ENCODE data around the gene NPAS2. TPM values are rescaled to one million over a fixed set of nuclear protein-coding genes. Genes with fewer than 3 reads are reported as not detected.
A peak's percentile ranks its signal among the peaks of the same experiment; 100 is the strongest.

The NPAS2 gene
- total and polyA plus RNA-seq, 2 of the 8 experiments (the other 6 are each of a cell fraction or from before 2014, with no cell fraction given) = 1.8 to 1.9 TPM

DNA sequence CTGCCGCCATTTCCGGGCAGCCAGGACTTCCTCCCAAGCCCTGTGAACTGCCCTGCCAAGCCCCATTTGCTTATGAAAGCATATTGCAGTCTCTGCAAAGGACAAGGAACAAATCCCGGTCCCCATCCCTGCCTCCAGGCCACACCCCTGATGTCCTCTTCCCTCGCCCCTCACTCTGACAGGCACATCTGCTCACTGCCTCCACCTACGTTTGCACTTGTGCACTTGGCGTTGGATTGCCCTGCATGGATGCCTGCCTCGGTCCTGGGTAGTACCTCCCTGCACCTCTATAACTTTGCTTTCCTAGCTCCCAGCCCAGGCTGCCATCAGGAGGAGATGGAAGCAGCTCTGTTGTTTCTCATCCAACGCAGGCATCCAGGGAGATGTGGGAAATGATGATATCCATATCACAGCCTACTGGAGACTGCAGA, 162.5 kb downstream of the NPAS2 start:
- peak overlapping the region; percentile 66; the same call in 1 of the 2 replicates for H2AK5ac ChIP-seq (ENCODE audit: low read depth, low read length)
- no peak overlapping the region for H3K4me3 ChIP-seq (ENCODE audit: extremely low read depth in 1 of 4, insufficient read depth in 2 of 4, low read depth in 3 of 4, low read length in 4 of 4)
- no peak overlapping the region for H3K27ac ChIP-seq (ENCODE audit: low read depth, low read length)
- no peak overlapping the region for H4K5ac ChIP-seq (ENCODE audit: insufficient read length, low read depth, low read length)
- no peak overlapping the region for H2BK120ac ChIP-seq (replicated peaks; ENCODE audit: low read depth, low read length)
- H4K8ac ChIP-seq (ENCODE audit: extremely low read depth, insufficient read depth, low read length) = no peak overlapping the region; the same call in 1 of the 2 replicates
- no peak overlapping the region; the same call in 1 of the 2 replicates for H2BK5ac ChIP-seq (ENCODE audit: low read depth, low read length)
- H2BK15ac ChIP-seq (ENCODE audit: low read length) = no peak overlapping the region
- peaks cover 0 to 5% (median under 1%) of the 10 kb centered on the region in 4 experiments; a peak in 3 of 7 replicates for H3K4me1 ChIP-seq (replicated peaks in 1 of 4; ENCODE audit: control insufficient read depth in 3 of 4, insufficient read depth in 4 of 4, low read length in 3 of 4)
- WGBS, 2 experiments (ENCODE audit: extremely low coverage in 1 of 2, insufficient coverage in 1 of 2, insufficient read length in 1 of 2, insufficient replicate concordance in 2 of 2, low coverage in 1 of 2, low lambda C conversion rate in 2 of 2, missing lambda C conversion rate in 1 of 2) = 84% methylated on average over 8 of the region's 8 CpGs; no CpG with 5 or more reads in 1 of the 2 experiments
- no peaks in the 10 kb centered on the region for H3K36me3 ChIP-seq (ENCODE audit: control insufficient read depth in 2 of 4, insufficient read depth in 4 of 4, low read length in 3 of 4)
- DNase-seq (ENCODE audit: low read depth in 1 of 2, low spot score in 2 of 2) (no peak), FAIRE-seq (no peak)
- no peak overlapping the region for H3K14ac ChIP-seq (ENCODE audit: insufficient read length)
- H4K91ac ChIP-seq (replicated peaks; ENCODE audit: insufficient read length, low read length) = no peak overlapping the region
- H3K4ac ChIP-seq (replicated peaks; ENCODE audit: insufficient read length, low read depth, low read length) = no peak overlapping the region
- H2AFZ ChIP-seq (ENCODE audit: low read length) = 0 out of 2 replicates have a peak overlapping the region, but pooled peaks have one; percentile 58
- H3K23me2 ChIP-seq (ENCODE audit: low read depth, low read length) = no peaks in the 10 kb centered on the region; the same call in 1 of the 2 replicates
- no peaks in the 10 kb centered on the region for H3K79me2 ChIP-seq (ENCODE audit: control insufficient read depth in 1 of 2, insufficient read depth in 2 of 2, low read length in 2 of 2)
- H3K4me2 ChIP-seq (ENCODE audit: insufficient read depth in 1 of 2, low read depth in 2 of 2, low read length in 2 of 2) = no peak overlapping the region
- ChIA-PET CTCF (ENCODE audit: partially characterized antibody) (interaction anchor here (0.9 to 2.6 kb wide), 13 partner anchors 23 to 388 kb away, joined by 3 to 13 read pairs (median 4); no protein-coding TSS in a partner anchor), POLR2A (ENCODE audit: partially characterized antibody) (interaction anchor here (0.6 to 1.9 kb wide), 3 partner anchors 19 to 22 kb away, joined by 3 to 5 read pairs (median 5); partner anchors contain the start of gene RPL31)
- no peak overlapping the region for H3K23ac ChIP-seq (ENCODE audit: insufficient read length)
- no peak overlapping the region for H2BK12ac ChIP-seq (ENCODE audit: low read depth, low read length)
- no peaks in the 10 kb centered on the region for H3K79me1 ChIP-seq (ENCODE audit: low read depth, low read length)
- no peaks in the 10 kb centered on the region for H3K27me3 ChIP-seq (replicated peaks in 1 of 4; ENCODE audit: control insufficient read depth in 3 of 4, extremely low read depth in 1 of 4, insufficient read depth in 3 of 4, low read length in 3 of 4)
- no peaks in the 10 kb centered on the region for H3K9me3 ChIP-seq (ENCODE audit: insufficient read depth in 2 of 2, low read depth in 1 of 2, low read length in 1 of 2)
- H3K56ac ChIP-seq (replicated peaks; ENCODE audit: insufficient read length, low read depth, low read length) = no peak overlapping the region
- no peak overlapping the region for H3K9ac ChIP-seq (replicated peaks in 1 of 4; ENCODE audit: extremely low read depth in 1 of 4, low read depth in 3 of 4, low read length in 3 of 4)
- no peak overlapping the region for H3K18ac ChIP-seq (ENCODE audit: extremely low read depth, low read length)
- no peaks in the 10 kb centered on the region for H4K20me1 ChIP-seq (replicated peaks in 1 of 2; ENCODE audit: control insufficient read depth in 1 of 2, insufficient read depth in 2 of 2, low read length in 2 of 2)
- H2BK20ac ChIP-seq (ENCODE audit: low read length) = no peak overlapping the region
- TF ChIP-seq SIRT6 (IDR thresholded peaks at IDR 0.05; ENCODE audit: low read length) (no peak), MAFK (IDR thresholded peaks at IDR 0.05; ENCODE audit: low read depth, low read length) (no peak), BRCA1 (IDR thresholded peaks at IDR 0.05; ENCODE audit: low read depth, low read length) (no peak), SRF (IDR thresholded peaks at IDR 0.05; ENCODE audit: low read depth, low read length) (no peak), JUND (IDR thresholded peaks at IDR 0.05; ENCODE audit: low read length) (no peak), RBBP5 (IDR thresholded peaks at IDR 0.05; ENCODE audit: borderline replicate concordance, low read depth, low read length) (no peak), CHD2 (IDR thresholded peaks at IDR 0.05; ENCODE audit: low read length) (no peak), POLR2A (IDR thresholded peaks at IDR 0.05; ENCODE audit: control extremely low read depth in 1 of 2, low read depth in 2 of 2, low read length in 2 of 2) (no peak), RAD21 (IDR thresholded peaks at IDR 0.05 in 1 of 2, conservative IDR thresholded peaks at IDR 0.05 in 1 of 2; ENCODE audit: low read depth in 2 of 2, low read length in 2 of 2) (0 out of 4 replicates have a peak, but pooled peaks of 1 of the 2 experiments have one; percentile 21), NANOG (IDR thresholded peaks at IDR 0.05; ENCODE audit: insufficient read depth, low read depth, low read length, poor library complexity, severe bottlenecking) (no peak), EZH2 (IDR thresholded peaks at IDR 0.05; ENCODE audit: low read depth, low read length, severe bottlenecking) (no peak), SIN3A (conservative IDR thresholded peaks at IDR 0.05 in 1 of 2, IDR thresholded peaks at IDR 0.05 in 1 of 2; ENCODE audit: low read depth in 1 of 2, low read length in 2 of 2) (no peak)
- TF ChIP-seq, protein P1, sequence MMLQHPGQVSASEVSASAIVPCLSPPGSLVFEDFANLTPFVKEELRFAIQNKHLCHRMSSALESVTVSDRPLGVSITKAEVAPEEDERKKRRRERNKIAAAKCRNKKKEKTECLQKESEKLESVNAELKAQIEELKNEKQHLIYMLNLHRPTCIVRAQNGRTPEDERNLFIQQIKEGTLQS (IDR thresholded peaks at IDR 0.05; ENCODE audit: insufficient read depth, low read depth, low read length) = no peak

Data from H1 (cell line).